HG03103 (cell line): Measurements from ENCODE around the gene TRNT1.

Experiments used
- ATAC-seq: cut with Tn5 transposase; IDR thresholded peaks from one replicate; pipeline ENCODE4 v1.9.1; 2021; ENCODE audit warnings: low read depth; ENCODE audit not compliant: unreplicated experiment

TRNT1 gene

DNA sequence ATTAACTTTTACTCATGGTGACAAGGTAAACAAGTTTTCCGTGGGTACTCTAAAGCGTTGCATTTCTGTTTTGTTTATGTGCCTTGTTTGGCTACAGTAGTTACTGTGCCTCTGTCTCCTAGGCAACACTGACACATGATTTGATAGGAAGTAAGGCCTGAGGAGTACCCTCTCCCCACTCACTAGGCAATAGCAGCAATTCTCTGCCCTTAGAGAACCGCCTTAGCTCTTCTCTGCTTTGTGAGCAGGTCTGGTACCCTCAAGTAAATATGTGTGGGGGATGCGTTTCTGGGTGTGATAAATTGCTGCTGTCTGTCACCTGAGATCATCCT lies 16.5 kb upstream of the TRNT1 start, which contains the start of gene IL5RA:
TSS of gene IL5RA (minus strand) at position 76 of the 332 bp plus-strand sequence. CDS start 5,390 bp downstream, outside the sequence.
- ATAC-seq, result peak; percentile 49

DNA sequence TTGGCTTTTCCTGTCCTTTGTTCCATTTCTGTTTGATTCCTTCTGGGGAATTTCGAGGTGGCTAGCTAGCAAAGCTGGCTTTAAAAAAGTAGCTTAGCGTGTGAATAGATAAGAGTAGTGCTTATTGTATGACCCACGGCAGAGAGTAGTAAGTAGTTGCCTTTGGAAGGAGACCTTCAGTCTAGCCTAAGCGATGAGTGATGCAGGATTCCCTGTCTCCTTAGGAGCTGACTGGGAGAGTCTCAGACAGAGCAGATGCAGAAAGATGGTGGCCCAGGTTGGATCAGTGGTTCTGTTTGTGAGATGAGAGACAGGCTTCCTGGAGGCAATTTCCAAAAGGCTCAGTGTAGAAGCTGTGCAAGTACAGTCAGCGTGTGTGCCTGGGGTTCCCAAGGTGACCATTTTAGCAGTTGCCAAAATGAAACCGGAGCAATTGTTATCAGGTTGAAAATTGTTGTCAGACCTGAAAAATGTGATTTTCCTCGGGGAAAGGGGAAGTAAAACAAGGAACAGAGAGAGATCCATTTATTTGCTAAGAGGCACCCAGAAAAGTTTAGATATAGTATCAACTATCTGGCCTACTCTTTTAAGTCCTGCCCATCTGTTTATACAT lies 15.9 kb upstream of the TRNT1 start:
- no peak for ATAC-seq

DNA sequence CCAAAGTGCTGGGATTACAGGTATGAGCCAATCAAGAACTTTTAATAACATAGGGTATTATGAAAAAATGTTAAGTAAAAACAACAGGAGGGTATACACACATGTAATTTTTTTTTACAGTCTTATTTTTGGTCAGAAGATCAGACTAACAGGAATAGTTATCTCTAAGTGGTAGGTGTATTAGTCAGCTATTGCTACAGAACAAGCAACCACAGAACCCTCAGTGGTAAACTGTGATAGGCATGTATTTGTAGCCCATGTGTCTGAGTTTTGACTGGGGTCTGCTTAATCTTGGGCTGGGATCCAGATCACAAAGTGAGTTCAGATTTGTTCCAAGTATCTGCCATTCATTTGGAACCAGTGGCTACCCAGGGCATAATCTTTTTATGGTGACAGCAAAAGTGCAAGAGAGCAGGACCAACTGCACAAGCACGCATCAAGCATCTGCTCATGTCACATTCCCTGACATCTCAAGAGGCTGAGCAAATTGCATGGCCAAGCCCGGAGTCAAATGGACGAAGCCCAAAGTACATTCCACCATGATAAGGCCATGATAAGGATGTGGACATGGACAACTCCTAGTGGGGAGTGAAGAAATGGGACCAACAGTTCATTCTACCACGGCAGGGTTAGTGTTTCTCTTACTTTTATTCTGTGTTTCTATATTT lies 13.6 kb upstream of the TRNT1 start:
- no peak for ATAC-seq

DNA sequence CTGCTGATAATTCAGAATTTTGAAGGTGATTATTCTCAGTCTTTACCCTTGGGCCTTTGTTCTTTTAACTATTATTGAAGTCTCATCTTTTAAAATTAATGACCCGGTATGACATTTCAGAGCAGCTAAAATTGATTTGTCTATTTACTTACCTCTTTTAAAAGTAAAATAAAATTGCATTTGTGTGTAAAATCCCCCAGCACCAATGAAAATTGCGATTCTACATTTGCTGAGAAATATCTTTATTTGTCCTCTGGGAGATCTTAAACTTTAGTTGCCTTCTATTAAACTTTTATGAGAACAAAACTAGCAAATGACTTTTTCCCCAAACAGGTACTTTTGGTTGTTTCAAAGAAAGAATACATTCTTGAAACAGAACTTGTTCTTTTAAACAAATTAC lies 9.1 kb upstream of the TRNT1 start:
- ATAC-seq, result no peak

DNA sequence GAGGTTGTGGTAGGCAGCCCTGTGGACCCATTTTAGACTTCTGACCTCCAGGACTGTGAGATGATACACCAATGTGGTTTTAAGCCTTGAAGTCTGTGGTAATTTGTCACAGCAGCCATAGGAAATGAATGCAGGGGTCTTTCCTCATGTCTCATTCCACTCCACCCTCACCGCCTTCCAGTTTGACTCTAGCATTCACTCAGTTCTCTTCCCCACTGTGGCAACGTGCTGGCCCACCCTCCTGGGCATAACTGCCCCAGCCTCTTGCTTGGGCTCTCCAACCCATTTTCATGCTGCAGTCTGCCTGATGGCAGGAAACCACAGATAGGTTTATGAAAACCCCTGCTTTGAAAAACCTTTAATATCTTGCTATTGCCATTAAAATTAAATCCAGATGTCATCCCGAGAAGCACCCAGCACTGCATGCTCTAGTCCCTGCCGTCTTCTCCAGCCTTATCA lies 7.3 kb upstream of the TRNT1 start:
- ATAC-seq, result no peak

DNA sequence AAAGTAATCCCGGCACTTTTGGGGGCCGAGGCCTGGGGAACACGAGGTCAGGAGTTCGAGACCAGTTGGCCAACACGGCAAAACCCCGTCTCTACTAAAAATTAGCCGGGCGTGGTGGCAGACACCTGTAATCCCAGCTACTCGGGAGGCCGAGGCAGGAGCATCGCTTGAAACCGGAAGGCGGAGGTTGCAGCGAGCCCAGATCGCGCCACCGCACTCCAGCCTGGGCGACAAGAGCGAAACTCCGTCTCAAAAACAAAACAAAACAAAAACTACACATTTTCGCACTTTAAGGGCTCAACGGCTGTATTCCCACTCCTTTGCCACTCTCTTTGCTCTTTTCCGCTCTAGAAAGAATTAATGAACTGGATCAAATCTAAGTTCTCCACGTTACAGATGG lies 763 bp upstream of the TRNT1 start:
- no peak for ATAC-seq

DNA sequence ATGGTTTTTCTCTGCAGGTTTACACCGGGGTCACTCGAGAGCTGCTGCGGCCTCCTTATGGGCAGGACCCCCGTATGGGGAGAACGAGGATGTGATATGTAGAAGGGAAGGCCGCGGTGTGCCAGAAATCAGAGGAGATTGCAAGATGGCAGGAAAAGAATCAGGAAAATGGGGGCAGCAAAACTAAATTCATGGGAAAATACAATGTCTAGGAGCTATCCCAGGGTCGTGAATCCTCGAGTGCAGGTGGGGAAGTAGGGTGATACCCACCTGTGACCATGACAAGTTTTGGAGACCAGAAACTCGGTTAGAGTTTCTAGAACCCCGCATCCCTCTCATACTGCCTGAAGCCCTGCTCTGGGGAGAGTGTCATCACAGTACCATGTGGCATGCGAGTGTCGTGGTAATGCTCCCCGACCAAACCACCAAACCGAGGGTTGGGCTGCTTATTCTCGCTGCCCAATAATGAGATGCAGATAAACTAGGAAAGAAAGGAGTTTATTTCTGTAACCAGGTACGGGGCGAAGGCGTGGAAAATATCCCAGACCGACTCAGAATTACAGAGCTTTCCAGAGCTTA lies 781 bp downstream of the TRNT1 start:
- no peak for ATAC-seq

DNA sequence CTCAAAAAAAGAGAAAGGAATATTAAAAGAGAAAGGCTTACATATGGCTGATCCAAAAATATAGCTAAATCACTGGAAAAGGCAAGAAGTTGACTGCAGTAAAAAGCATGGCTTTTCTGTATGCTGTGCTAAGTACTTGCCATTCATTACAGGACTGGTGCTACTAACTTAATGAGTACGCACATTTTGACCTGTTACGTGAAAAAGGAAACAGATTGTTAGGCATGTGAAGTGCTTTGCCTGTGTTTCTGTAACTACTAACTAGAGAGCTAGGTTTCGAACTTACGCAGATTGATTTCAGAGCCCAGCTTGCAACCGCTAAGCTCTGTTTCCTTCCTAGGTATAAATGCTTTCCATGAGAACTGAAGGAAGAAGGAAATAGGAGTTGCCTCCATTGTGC lies 2.8 kb downstream of the TRNT1 start:
- ATAC-seq, result no peak

DNA sequence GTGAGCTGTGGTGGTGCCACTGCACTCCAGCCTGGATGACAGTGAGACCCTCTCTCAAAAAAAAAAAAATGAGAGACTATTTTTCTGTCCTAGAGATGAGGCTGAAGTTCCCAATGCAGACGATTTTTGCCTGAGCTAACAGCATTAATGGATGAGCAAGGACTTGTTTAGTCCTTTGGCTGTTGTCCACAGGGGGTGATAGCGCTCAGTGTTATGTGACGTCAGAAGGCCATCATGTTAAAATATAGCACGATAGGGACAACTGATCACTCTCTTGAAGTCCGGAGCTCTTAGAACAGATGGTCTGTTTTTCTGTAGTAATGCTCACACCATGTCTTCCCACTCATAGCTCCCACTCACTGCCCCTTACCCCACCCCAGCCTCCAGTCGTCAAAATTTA lies 6.8 kb downstream of the TRNT1 start:
- no peak for ATAC-seq

DNA sequence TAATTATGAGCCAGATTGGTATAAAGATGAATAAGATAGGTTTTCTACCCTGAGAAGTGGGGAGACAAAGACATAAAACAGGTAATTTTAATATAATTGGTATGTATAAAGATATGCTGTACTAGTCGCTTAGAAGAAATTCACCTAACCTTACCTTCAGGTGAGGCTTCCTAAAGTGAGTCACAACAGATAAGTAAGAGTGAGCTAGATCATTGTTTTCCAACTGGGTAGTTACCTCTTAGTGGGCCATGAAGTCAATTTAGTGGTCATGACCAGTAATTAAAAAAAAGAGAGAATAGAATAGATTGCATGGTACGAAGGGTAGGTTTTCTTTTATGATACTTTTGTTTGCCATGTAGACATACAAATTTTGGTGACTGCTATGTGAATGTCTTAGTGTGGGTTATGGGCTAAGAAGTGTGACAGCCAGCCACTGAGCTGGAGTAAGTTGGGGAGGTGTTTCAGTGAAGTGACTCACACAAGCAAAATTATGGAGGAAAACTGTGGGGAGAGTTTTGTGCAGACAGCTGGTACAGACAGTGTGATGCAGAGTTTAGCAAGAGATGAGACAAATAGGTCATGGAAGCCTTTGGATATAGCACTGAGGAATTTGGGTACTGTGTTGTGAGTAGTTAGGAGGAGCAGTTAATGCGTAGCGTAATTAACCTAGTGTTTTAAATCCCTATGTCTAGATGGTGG lies 8.2 kb downstream of the TRNT1 start:
- ATAC-seq, result no peak

DNA sequence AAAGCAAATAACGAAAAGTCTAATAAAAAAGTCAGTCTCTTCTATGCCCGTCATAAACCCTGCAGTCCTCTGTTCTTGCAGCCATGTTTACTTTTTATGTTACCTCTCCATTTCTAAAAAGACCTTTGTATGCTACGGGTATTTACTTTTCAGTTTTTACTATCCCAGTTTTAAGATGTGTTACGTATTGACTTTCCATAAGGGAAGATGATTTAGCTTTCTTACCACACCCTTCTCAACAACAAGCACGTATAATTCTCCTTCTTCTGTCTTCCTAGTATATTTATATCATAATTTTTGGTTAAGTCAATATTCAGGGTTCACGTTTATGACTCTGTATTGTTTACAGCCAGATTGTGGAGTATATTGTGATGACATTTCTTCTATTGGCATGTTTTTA lies 10.8 kb downstream of the TRNT1 start:
- no peak for ATAC-seq

DNA sequence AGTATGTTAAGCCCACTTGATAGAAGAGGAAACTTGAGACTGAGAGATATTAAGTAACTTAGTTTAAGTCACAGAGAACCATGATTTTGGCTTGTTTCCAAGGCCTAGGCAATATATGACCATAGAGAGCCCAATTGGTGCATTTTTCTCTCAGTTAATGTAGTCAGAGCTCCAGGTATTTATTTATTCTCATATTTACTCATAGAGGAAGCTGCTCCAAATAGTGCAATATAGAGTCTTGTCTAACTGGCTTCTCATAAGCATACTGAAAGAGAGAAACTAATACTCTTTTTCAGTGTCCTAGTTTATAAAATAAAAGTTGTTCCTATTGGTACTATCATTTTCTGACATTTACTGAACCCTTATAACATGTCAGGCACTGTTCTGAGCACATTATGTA lies 15.2 kb downstream of the TRNT1 start:
- no peak for ATAC-seq

DNA sequence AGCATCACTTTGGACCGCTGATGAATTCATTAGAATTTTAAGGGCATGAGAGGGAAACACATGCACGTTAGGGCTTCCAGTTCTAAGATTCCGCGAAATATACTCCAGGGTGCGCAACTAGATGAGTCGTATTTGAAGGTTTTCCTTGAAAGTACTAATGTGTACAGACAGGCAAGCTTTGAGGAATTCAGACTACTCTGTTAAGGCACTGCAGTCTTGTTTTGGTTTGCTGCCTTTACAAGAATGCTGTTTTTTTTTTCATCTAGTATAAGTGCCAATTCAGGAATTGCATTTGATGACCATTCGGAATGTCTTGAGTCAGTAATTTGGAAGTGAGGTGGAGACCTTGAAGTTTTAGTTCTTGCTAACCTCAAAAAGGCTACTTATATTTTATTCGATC lies 19.1 kb downstream of the TRNT1 start:
- ATAC-seq, result no peak

DNA sequence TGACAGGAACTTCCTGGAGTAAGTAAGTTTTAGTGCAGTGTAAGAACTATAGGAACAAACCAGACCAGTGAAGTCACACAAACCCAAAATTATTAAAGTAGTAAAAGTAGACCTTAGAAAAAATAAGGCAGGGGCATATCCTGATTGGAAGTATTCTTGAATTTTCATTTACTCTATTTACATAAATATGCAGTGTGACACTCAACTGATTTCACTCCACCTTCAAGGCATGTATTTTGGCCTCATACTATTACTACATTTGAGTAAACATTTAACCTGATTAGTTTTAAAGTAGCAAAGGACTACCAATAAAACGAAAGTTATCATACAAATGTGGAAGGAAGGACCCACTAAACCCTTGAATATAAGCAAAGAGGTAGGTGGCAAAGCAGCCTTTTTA lies 22.8 kb downstream of the TRNT1 start:
- no peak for ATAC-seq

DNA sequence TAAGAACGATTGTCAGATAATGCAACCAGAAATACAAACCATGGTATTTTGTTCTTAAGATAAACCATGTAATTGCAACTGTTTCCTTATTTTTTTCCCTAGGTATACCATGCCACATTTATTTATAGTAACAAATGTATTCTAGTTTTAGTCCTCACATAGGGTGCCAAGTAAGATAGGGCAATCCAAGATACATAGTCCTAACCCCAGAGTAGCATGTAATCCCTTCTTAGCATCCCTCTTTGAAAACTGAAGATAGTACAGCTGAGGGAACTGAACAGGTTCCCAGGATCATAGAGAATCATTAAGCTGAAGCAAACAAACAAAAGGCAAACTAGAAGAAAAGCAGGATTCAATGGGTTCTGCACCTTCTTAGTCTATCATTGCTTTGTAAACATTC lies 24.8 kb downstream of the TRNT1 start:
- no peak for ATAC-seq

DNA sequence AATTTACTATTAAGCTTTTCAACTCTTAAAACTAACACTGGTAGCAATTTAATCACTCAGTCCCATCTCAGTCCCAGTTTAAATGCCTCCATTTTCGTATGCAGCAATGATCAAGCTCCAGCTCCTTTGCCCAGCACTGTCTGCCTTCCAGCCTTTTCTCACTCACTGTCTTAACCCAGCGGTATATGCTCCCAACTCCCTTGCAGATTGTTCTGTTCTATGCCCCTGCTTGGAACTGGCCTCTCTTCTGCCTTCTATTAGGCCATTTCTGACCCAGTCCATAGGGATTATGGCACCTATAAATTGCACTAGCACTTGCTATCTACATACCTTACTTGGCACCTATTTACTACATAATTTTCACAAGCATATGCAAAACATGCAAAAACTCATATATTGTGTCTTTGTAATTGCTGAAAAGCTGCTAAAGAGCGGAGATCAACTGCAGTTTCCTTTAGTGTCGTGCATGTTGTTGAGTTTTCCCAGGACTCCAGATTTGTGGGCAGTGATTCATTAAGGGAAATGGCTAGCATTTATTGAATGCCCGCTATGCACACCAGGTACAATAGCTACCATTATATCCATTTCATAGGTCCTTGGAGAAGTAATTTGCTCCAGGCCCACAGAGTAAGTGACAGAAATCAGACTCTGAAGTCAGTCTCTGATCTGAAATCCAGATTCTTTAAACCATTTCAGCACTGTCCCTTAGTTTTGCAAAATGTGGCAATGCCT lies 28.3 kb downstream of the TRNT1 start:
- no peak for ATAC-seq

DNA sequence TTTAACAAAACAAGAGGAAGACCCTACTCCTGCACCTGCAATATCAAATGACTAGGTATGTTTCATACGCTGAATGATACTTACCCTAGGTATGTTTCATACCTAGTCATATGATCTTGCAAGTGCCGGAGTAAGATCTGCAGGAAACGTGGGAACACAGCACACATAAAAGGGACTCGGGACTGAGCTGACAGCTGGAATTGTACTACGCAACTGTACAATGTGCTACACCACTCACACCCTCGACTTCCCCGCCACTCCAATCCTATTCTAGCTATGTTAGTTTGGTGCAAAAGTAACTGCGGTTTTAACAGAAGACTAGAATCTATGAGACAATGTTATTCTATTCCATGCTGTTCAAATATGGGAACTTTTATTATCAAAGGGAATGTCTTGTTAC lies 30.7 kb downstream of the TRNT1 start:
- no peak for ATAC-seq

DNA sequence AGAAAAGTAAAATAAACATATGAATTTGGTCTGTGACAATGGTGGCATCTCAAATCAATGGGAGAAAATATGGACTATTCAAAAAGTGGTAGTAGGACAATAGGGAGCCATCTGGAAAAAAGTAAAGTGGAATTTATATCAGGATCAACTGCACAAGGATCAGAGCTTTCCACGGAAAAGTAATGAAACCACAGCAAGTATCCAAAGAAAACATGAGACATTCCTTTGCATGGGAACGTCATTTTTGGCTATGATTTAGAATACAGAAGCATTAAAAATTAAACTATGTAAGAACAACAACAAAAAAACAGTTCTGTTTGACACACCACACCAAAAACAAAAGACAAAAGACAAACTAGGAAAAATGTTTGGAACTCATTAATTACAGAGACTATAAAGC lies 34.1 kb downstream of the TRNT1 start:
- ATAC-seq, result no peak

DNA sequence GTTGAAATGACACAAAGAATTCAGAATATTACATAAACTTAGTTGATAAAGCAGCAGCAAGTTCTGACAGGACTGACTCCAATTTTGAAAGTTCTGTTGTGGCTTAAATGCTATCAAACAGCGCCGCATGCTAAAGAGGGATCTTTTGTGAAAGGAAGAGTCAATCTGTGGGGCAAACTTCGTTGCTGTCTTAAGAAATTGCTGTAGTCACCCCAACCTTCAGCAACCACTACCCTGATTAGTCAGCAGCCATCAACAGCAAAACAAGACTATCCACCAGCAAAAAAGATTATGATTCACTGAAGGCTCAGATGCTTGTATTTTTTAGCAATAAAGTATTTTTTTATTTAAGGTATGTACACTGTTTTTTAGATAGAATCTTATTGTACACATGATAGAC lies 38.5 kb downstream of the TRNT1 start:
- no peak for ATAC-seq

DNA sequence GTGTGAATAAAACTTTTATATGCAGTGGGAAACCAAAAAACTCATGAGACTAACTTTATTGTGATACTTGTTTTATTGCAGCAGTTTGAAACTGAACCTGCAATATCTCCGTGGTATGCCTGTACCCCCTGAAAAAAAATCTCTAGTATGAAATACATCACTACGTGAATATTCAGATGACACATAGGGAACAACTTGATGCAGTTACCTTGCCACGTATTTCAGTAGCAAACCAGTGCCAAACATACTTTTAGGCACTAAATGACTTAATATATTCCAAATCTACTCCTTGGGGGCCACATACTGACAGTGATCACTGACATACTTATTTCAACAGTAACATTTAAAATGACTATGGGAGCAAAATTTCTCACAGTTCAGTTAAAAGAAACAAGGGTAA lies 38.9 kb downstream of the TRNT1 start:
- no peak for ATAC-seq

DNA sequence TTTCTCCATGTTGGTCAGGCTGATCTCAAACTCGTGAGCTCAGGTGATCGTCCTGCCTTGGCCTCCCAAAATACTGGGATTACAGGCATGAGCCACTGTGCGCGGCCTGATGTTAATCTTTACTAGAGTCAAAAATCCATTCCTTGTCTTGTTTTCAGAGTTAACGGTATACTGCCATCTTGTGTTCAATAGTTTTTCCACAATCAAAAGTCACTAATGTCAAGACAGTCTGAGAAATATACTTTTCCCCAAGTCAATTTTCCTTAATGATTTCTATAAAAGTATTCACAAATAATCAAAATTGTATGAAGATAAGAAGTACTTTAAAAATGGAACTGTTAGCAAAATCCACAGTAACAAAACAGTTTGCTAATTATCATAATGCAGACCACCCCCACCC lies 44.3 kb downstream of the TRNT1 start:
- peak; percentile 64 for ATAC-seq
